Measurements from ENCODE around the gene CCDC83.
"Not testable (repeated sequence)": the region's sequence is repeated elsewhere in the genome, so short reads cannot be mapped to it uniquely, and the experiment has no call there.

Gene CCDC83

GRCh38 chr11:85829172-85829571 lies 26.0 kb upstream of the CCDC83 start:
- DNase-seq (ENCODE audit: low read depth): no peak
- no peak for TF ChIP-seq CTCF (conservative IDR thresholded peaks at IDR 0.05; ENCODE audit: control insufficient read depth, insufficient read depth, low read depth, low read length)
- H3K4me3 ChIP-seq (ENCODE audit: control insufficient read depth, low read depth, low read length): no peak overlapping the region

GRCh38 chr11:85831050-85831449 lies 24.1 kb upstream of the CCDC83 start:
- no peak for DNase-seq (ENCODE audit: low read depth)
- H3K4me3 ChIP-seq (ENCODE audit: control insufficient read depth, low read depth, low read length): no peak overlapping the region
- TF ChIP-seq CTCF (conservative IDR thresholded peaks at IDR 0.05; ENCODE audit: control insufficient read depth, insufficient read depth, low read depth, low read length): no peak

- no peak overlapping the region for H3K4me3 ChIP-seq (ENCODE audit: control insufficient read depth, low read depth, low read length)
- DNase-seq (ENCODE audit: low read depth): no peak
- no peak for TF ChIP-seq CTCF (conservative IDR thresholded peaks at IDR 0.05; ENCODE audit: control insufficient read depth, insufficient read depth, low read depth, low read length)
Observed at GRCh38 chr11:85835263-85835662, 19.9 kb upstream of the CCDC83 start.

GRCh38 chr11:85835729-85836128 lies 19.5 kb upstream of the CCDC83 start:
- DNase-seq (ENCODE audit: low read depth): no peak
- H3K4me3 ChIP-seq (ENCODE audit: control insufficient read depth, low read depth, low read length): no peak overlapping the region
- no peak for TF ChIP-seq CTCF (conservative IDR thresholded peaks at IDR 0.05; ENCODE audit: control insufficient read depth, insufficient read depth, low read depth, low read length)

GRCh38 chr11:85840932-85841331 lies 14.3 kb upstream of the CCDC83 start:
- not testable (repeated sequence) for H3K4me3 ChIP-seq (ENCODE audit: control insufficient read depth, low read depth, low read length); DNase-seq (ENCODE audit: low read depth)

- no peak for DNase-seq (ENCODE audit: low read depth)
- no peak overlapping the region for H3K4me3 ChIP-seq (ENCODE audit: control insufficient read depth, low read depth, low read length)
- TF ChIP-seq CTCF (conservative IDR thresholded peaks at IDR 0.05; ENCODE audit: control insufficient read depth, insufficient read depth, low read depth, low read length): no peak
Observed at GRCh38 chr11:85843929-85844328, 11.3 kb upstream of the CCDC83 start.

GRCh38 chr11:85844439-85845123 lies 10.6 kb upstream of the CCDC83 start:
- H3K4me3 ChIP-seq (ENCODE audit: control insufficient read depth, low read depth, low read length): no peak overlapping the region
- TF ChIP-seq CTCF (conservative IDR thresholded peaks at IDR 0.05; ENCODE audit: control insufficient read depth, insufficient read depth, low read depth, low read length): no peak
- peak; percentile 67 for DNase-seq (ENCODE audit: low read depth)
